Activated T-cell treated with anti-CD3 and anti-CD28 coated beads for 24 hours (primary cell): Measurements from ENCODE around the gene PLEKHB1.
"Not testable (repeated sequence)": the region's sequence is repeated elsewhere in the genome, so short reads cannot be mapped to it uniquely, and the experiment has no call there.

Experiments
- DNase-seq: peaks from one replicate; pipeline ENCODE4 v3.0.0-alpha.2; 2020; ENCODE audit warnings: low read depth

PLEKHB1 gene

GRCh38 chr11:73676552-73676951, 30.2 kb downstream of the PLEKHB1 start:
- DNase-seq: not testable (repeated sequence)

DNA sequence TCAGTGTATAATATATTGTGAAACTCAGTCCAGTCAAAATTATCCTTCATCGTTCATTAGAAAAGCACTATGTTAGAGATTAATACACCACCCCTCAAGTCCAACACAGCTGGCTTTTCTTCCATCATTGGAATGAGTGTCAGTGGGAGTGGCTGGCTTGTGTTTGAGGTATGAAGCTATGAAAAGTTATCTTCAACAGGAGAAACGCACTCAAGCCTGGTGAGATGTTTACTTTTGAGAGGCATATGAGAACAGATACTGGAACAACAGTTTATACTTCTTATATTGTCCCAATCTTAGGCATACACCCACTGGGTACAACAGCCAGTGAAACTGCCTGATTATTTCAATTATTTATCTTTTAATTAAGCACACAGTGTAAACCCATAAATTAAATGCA, 34.3 kb downstream of the PLEKHB1 start:
- no peak for DNase-seq

DNA sequence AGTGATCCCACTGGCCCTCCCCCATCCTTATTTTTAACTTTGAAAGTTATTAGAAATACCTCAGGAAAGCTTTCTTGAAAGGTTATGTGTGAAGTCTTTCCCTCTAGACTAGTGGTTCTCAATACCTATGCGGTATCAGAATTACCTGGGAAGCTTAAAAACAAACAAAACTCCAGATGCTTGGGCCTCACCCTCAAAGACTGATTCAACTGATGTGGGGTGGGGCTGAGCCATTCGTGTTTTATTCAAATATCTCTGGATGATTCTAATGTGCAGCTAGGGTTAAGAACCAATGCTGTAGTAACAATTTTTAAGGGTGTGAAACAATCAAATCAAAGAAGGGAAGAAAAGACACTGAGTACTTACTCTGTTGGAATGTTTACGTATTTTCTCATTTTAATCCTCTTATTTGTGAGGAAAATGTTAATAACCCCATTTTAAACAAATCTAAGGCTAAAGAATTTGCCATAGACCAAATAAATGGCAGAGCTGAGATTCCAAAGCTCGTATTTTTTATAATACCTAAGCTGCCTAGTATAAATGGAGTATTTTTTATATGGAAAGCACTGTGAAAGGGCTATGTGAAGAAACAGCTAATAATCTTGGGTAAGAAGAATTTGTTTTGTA, 47.6 kb downstream of the PLEKHB1 start:
- no peak for DNase-seq

DNA sequence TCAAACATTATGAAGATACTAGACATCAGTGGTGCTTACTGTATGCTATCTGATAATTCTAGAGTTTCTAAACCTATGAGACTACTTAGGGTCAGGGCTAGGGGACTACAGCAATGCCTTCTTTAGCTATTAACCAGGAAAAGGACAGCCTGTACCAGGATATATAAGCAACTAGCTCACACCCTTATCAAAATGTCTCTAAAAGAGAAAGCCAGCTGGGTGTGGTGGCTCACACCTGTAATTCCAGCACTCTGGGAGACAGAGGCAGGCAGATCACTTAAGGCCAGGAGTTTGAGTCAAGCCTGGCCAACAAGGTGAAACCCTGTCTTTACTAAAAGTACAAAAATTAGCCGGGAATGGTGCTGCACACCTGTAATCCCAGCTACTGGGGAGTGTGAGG, 58.7 kb downstream of the PLEKHB1 start:
- no peak for DNase-seq

GRCh38 chr11:73710964-73711363, 64.6 kb downstream of the PLEKHB1 start:
- no peak for DNase-seq
